Activated CD8-positive, alpha-beta T cell treated with anti-CD3 and anti-CD28 coated beads for 36 hours (primary cell): ENCODE data around the gene ARHGEF19. TPM values are rescaled to one million over a fixed set of nuclear protein-coding genes. Genes with fewer than 3 reads are reported as not detected.
"Not testable (repeated sequence)": the region's sequence is repeated elsewhere in the genome, so short reads cannot be mapped to it uniquely, and the experiment has no call there.

Experiments
- ATAC-seq: fragments of 200-7000 bp; cut with Tn5 transposase; one replicate; pipeline ENCODE4 v1.10.0; 2021; ENCODE audit warnings: mild to moderate bottlenecking, moderate library complexity
- CTCF ChIA-PET: fragments of 350-600 bp; sonication (Branson Sonifier 250); formaldehyde crosslinking; loops from one replicate; lab custom pipeline; 2021; ENCODE audit warnings: antibody characterized with exemption; lab: Charles Lee
- POLR2A ChIA-PET: fragments of 350-600 bp; sonication (Branson Sonifier 250); formaldehyde crosslinking; loops from one replicate; lab custom pipeline; 2021; ENCODE audit warnings: antibody characterized with exemption; lab: Charles Lee
- DNase-seq: peaks from one replicate; pipeline ENCODE4 v3.0.0-alpha.2; 2020
- H3K27ac Mint-ChIP-seq: one replicate; pipeline ENCODE4 v1.8.0; 2021; ENCODE audit warnings: mild to moderate bottlenecking, mixed read lengths
- H3K27me3 Mint-ChIP-seq: one replicate; pipeline ENCODE4 v1.8.0; 2021; ENCODE audit warnings: mixed read lengths
- H3K36me3 Mint-ChIP-seq: one replicate; pipeline ENCODE4 v1.8.0; 2021; ENCODE audit warnings: low read depth, mixed read lengths
- H3K4me1 Mint-ChIP-seq: one replicate; pipeline ENCODE4 v1.8.0; 2021; ENCODE audit warnings: low read depth, mixed read lengths
- H3K4me3 Mint-ChIP-seq: one replicate; pipeline ENCODE4 v1.8.0; 2021; ENCODE audit warnings: mild to moderate bottlenecking, moderate library complexity, mixed read lengths
- H3K9me3 Mint-ChIP-seq: one replicate; pipeline ENCODE4 v1.8.0; 2021; ENCODE audit warnings: mixed read lengths
- intact Hi-C: fragments of 100-400 bp; cut with micrococcal nuclease; formaldehyde crosslinking; loops from one replicate; pipeline ENCODE4 v1.10.0; 2022
- total RNA-seq, 2 experiments: library from RNA; stranded (reverse); gene quantifications; one replicate each; pipeline ENCODE4 v1.2.3, GENCODE V29; 2021
- TF ChIP-seq, protein P1 (sequence below): fragments of 200-600 bp; IDR thresholded peaks from one replicate; pipeline ENCODE4 v1.8.0; 2022; ENCODE audit warnings: antibody characterized with exemption, mild to moderate bottlenecking

The ARHGEF19 gene
- total RNA-seq, 2 experiments from 2014 or later: 5.7 to 7.4 TPM

DNA sequence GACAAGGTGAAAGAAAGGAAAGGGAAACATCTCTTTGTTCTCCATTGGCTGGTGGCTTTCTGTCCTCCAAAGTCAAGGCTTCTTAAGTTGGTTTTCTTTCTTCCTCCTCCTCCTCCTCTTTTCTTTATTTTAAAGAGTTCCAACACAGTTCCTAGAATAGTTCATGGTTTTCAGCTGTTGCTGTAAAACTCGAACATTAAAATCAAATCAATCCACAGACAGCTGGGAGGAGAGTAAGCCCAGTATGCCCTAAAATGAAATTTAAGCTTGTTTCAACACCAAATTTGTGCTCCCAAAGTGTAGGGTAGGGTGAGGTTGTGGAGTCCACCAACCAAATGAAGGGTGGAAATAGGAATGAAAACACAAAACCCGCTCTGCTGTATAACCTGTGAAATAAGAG, 35.0 kb upstream of the ARHGEF19 start:
- Mint-ChIP-seq H3K27me3 (no peaks in the 10 kb centered on the region), H3K4me1 (peaks cover 17% of the 10 kb centered on the region), H3K27ac (peak overlapping the region; percentile 56), H3K9me3 (no peaks in the 10 kb centered on the region), H3K4me3 (no peak overlapping the region), H3K36me3 (peaks cover 11% of the 10 kb centered on the region)
- DNase-seq (no peak), ATAC-seq (no peak)
- TF ChIP-seq, protein P1, sequence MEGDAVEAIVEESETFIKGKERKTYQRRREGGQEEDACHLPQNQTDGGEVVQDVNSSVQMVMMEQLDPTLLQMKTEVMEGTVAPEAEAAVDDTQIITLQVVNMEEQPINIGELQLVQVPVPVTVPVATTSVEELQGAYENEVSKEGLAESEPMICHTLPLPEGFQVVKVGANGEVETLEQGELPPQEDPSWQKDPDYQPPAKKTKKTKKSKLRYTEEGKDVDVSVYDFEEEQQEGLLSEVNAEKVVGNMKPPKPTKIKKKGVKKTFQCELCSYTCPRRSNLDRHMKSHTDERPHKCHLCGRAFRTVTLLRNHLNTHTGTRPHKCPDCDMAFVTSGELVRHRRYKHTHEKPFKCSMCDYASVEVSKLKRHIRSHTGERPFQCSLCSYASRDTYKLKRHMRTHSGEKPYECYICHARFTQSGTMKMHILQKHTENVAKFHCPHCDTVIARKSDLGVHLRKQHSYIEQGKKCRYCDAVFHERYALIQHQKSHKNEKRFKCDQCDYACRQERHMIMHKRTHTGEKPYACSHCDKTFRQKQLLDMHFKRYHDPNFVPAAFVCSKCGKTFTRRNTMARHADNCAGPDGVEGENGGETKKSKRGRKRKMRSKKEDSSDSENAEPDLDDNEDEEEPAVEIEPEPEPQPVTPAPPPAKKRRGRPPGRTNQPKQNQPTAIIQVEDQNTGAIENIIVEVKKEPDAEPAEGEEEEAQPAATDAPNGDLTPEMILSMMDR: no peak
- intact Hi-C loops: loop anchor here (10.0 kb wide), 1 partner anchor 117 kb away; the partner anchor contains the start of gene SZRD1
- POLR2A ChIA-PET: interaction anchor here (0.9 to 1.4 kb wide), 3 partner anchors 19 to 43 kb away, joined by 3 to 4 read pairs (median 3); no protein-coding TSS in a partner anchor
- CTCF ChIA-PET: interaction anchor here (0.9 to 2.2 kb wide), 5 partner anchors 10 to 455 kb away, joined by 3 to 14 read pairs (median 5); partner anchors contain the start of gene CPLANE2

DNA sequence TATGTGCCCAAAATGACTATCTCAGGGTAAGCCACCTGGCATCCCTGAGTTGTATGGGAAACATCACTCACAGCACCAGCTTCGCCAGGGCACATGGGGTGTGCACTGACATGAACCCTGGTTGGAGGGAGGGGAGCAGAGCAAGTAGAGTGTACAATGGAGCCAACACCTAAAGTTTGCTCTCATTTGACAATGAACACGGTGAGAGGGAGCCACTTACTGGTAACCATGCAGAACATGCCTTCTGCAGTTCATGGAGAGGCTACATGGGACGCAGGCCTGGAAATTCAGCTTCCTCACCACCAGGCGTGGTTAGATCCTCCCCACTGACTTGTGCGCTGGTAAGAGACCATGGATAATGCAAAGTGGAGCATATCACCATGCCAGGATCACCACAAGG, 34.5 kb upstream of the ARHGEF19 start:
- intact Hi-C loops: loop anchor here (10.0 kb wide), 1 partner anchor 118 kb away; the partner anchor contains the start of gene SZRD1
- Mint-ChIP-seq H3K27me3 (no peaks in the 10 kb centered on the region), H3K27ac (peak overlapping the region; percentile 10), H3K9me3 (no peaks in the 10 kb centered on the region), H3K4me3 (no peak overlapping the region), H3K4me1 (peaks cover 17% of the 10 kb centered on the region), H3K36me3 (peaks cover 7% of the 10 kb centered on the region)
- POLR2A ChIA-PET: interaction anchor here (1.0 to 1.4 kb wide), 2 partner anchors 22 to 42 kb away, joined by 3 to 4 read pairs; no protein-coding TSS in a partner anchor
- DNase-seq (no peak), ATAC-seq (no peak)
- TF ChIP-seq, protein P1: no peak
- CTCF ChIA-PET: interaction anchor here (1.6 to 2.2 kb wide), 3 partner anchors 9 to 166 kb away, joined by 4 to 14 read pairs (median 5); partner anchors contain the start of gene CPLANE2

DNA sequence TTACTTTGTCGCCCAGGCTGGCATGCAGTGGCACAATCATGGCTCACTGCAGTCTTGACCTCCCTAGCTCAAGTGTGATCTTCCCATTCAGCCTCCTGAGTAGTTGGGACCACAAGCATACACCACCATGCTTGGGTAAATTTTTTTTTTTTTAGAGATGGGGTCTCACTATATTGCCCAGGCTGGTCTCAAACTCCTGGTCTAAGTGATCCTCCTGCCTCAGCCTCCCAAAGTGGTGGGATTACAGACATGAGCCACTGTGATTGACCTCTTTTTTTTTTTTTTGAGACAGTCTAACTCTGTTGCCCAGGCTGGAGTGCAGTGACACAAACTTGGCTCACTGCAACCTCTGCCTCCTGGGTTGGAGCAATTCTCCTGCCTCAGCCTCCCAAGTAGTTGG, 33.8 kb upstream of the ARHGEF19 start:
- not testable (repeated sequence) for H3K27me3 Mint-ChIP-seq, H3K4me3 Mint-ChIP-seq, H3K27ac Mint-ChIP-seq, DNase-seq, H3K9me3 Mint-ChIP-seq, H3K36me3 Mint-ChIP-seq, ATAC-seq
- peaks cover 17% of the 10 kb centered on the region for H3K4me1 Mint-ChIP-seq
- ChIA-PET POLR2A (interaction anchor here (0.6 kb wide), 1 partner anchor 31 kb away, joined by 3 read pairs; no protein-coding TSS in a partner anchor), CTCF (interaction anchor here (0.7 to 3.2 kb wide), 4 partner anchors 11 to 168 kb away, joined by 3 to 20 read pairs (median 12); no protein-coding TSS in a partner anchor)
- intact Hi-C loops: loop anchor here (10.0 kb wide), 1 partner anchor 119 kb away; the partner anchor contains the start of gene SZRD1

DNA sequence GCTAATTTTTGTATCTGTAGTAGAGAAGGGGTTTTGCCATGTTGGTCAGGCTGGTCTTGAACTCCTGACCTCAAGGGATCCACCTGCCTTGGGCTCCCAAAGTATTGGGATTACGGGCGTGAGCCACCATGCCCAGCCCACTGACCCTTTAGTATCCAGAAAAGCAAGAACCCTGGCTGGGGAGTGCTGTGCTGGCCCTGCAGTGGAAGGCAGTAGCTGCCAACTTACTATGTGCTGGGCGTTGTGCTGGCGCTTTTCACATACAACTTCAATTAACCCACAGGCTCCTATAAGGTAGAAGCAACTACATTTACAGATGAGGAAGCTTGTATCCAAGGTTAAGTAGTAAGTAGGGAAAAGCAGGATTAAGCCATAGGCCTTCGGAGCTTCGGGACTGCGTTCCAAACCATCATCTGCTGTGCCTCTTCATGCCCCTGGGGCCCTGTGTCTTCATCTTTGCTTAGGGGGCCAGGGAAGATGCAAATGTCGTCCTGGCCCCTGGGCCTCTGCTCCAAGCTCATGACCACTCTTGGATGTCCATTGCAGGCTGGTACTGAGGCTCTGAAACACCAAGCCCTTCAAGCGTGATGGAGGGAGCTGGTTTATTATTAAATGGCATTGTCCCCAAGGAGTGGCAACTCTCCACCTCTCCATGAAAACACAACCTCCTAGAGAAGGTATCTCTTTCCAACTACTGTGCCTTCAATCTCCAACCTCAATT, 33.2 kb upstream of the ARHGEF19 start:
- peaks cover 7% of the 10 kb centered on the region for H3K36me3 Mint-ChIP-seq
- intact Hi-C loops: loop anchor here (10.0 kb wide), 1 partner anchor 119 kb away; the partner anchor contains the start of gene SZRD1
- H3K4me3 Mint-ChIP-seq: no peak overlapping the region
- TF ChIP-seq, protein P1: no peak
- no peaks in the 10 kb centered on the region for H3K9me3 Mint-ChIP-seq
- ChIA-PET CTCF (interaction anchor here (0.7 to 3.2 kb wide), 10 partner anchors 11 to 170 kb away, joined by 3 to 23 read pairs (median 6); partner anchors contain the start of gene FBXO42), POLR2A (interaction anchor here (0.6 to 1.3 kb wide), 3 partner anchors 18 to 32 kb away, joined by 3 read pairs; no protein-coding TSS in a partner anchor)
- ATAC-seq (no peak), DNase-seq (no peak)
- no peaks in the 10 kb centered on the region for H3K27me3 Mint-ChIP-seq
- H3K27ac Mint-ChIP-seq: no peak overlapping the region
- peaks cover 12% of the 10 kb centered on the region for H3K4me1 Mint-ChIP-seq

DNA sequence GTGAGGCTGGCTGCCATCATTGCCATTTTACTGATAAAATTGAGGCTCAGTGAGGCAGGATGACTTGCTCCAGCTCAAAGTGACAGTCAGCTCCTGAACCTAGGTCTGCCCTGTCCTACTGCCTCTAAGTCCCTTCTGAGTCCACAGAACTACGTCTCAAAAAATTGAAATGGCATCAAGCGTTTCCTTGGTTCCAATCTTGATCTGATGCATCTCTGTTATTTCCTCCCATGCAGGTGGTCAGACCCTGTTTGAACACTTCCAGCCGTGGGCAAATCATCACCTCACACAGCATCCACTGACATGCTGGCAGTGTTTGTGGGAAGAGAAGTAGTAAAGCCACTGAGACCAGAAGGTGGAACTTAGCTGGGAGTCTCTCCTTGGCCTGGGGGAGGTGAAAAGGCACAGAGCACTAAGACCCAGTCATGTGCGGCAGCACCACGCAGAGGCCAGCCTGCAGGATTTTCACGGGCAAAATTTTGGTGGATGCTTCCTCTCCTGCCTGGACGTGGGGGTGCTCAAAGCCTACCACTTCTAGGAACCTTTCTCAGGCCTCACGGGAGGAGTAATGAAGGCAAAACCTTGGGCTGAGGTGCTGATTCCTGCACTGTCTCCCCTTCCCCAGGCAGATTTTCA, 32.3 kb upstream of the ARHGEF19 start:
- no peaks in the 10 kb centered on the region for H3K9me3 Mint-ChIP-seq
- POLR2A ChIA-PET: interaction anchor here (1.3 kb wide), 1 partner anchor 17 kb away, joined by 3 read pairs; no protein-coding TSS in a partner anchor

More for the DNA sequence above, 32.3 kb upstream of the ARHGEF19 start:
- DNase-seq: no peak
- H3K27ac Mint-ChIP-seq: no peak overlapping the region
- TF ChIP-seq, protein P1: peak; percentile 37
- intact Hi-C loops: loop anchor here (10.0 kb wide), 1 partner anchor 120 kb away; the partner anchor contains the start of gene SZRD1
- ATAC-seq: no peak
- H3K36me3 Mint-ChIP-seq: peaks cover 2% of the 10 kb centered on the region
- H3K27me3 Mint-ChIP-seq: no peaks in the 10 kb centered on the region
- CTCF ChIA-PET: interaction anchor here (0.6 to 3.2 kb wide), 21 partner anchors 9 to 170 kb away, joined by 3 to 23 read pairs (median 5); partner anchors contain the start of gene FBXO42
- H3K4me1 Mint-ChIP-seq: peaks cover 9% of the 10 kb centered on the region
- no peak overlapping the region for H3K4me3 Mint-ChIP-seq
